HPDE6-E6E7 (cell line): ENCODE data around the gene PCDHGB3.
"Not testable (repeated sequence)": the region's sequence is repeated elsewhere in the genome, so short reads cannot be mapped to it uniquely, and the experiment has no call there.

ENCODE experiments used
- DNase-seq: peaks from one replicate; pipeline ENCODE4 v3.0.0; 2011; ENCODE audit warnings: missing footprints; ENCODE audit errors: extremely low spot score

PCDHGB3 gene

GRCh38 chr5:141369994-141370848 lies at the start of gene PCDHGB3:
Gene PCDHGB3, plus strand, starts transcription at chr5:141370242. Its CDS starts 153 bp downstream, at chr5:141370395.
- no peak for DNase-seq

GRCh38 chr5:141322261-141322660 lies 47.8 kb upstream of the PCDHGB3 start:
- no peak for DNase-seq

DNA sequence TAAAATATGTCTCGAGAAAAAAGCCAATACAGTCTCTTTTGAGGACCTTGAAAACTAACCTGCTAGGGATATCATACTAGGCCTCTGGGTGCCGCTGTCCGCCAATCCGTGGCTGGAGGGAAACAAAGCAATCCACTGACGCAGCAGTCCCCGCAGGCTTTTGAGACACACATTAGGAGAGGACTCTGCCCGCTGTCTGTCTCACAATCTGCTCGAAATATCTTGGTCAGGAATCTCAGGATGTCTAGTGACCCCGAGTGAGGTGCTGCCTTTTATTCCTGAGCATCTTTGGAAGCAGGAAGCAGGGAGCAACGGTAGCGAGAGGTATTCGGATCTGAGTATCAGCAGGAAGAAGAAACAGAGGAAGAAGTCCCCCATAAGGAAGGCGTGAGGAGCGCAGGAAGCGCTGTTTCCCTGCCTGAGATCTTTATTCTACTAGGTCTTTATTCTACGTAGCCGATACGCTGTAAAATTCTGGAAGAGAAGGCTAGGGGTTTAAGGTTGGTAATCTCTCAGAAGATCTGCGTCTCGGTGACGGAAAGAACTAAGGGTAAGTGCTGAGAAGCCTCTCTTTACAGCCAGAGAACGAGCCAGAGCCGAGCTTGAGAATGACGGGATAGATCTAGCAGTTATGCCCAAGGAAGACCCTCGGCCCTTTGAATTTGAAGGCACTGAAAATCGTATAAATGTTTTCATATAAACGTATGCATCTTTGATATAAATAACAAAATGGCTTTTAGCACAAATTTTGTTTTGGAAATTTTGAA lies 43.8 kb upstream of the PCDHGB3 start:
- no peak for DNase-seq

- no peak for DNase-seq
Measured at GRCh38 chr5:141328231-141328630, 41.8 kb upstream of the PCDHGB3 start.

DNA sequence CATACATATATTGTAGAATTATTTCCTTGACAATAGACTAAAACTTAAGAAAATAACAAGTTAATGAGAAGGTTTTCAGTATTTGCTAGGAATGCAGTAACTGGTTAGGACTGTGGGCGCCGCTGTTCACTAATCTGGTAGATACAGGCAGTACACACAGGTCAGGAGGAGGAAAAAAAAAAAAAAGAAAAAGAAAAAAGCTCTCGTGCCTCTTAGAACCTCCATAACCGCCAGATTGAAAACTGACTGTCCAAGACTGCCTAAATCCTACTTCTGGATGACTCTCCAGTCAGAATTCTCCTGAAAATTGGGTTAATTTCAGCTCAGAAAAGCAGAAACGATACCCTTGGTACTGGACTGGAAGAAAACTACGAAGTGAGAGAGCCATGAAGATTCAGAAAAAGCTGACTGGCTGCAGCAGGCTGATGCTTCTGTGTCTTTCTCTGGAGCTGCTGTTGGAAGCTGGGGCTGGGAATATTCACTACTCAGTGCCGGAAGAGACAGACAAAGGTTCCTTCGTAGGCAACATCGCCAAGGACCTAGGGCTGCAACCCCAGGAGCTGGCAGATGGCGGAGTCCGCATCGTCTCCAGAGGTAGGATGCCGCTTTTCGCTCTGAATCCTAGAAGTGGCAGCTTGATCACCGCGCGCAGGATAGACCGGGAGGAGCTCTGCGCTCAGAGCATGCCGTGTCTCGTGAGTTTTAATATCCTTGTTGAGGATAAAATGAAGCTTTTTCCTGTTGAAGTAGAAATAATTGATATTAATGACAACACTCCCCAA lies 39.6 kb upstream of the PCDHGB3 start, which contains the start of gene PCDHGA1:
TSS of gene PCDHGA1 (plus strand) at position 216 of the 782 bp plus-strand sequence.
- DNase-seq: no peak

DNA sequence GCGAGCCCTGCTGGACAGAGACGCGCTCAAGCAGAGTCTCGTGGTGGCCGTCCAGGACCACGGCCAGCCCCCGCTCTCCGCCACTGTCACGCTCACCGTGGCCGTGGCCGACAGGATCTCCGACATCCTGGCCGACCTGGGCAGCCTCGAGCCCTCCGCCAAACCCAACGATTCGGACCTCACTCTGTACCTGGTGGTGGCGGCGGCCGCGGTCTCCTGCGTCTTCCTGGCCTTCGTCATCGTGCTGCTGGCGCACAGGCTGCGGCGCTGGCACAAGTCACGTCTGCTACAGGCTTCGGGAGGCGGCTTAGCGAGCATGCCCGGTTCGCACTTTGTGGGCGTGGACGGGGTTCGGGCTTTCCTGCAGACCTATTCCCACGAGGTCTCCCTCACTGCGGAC lies 37.5 kb upstream of the PCDHGB3 start:
- DNase-seq: not testable (repeated sequence)

DNA sequence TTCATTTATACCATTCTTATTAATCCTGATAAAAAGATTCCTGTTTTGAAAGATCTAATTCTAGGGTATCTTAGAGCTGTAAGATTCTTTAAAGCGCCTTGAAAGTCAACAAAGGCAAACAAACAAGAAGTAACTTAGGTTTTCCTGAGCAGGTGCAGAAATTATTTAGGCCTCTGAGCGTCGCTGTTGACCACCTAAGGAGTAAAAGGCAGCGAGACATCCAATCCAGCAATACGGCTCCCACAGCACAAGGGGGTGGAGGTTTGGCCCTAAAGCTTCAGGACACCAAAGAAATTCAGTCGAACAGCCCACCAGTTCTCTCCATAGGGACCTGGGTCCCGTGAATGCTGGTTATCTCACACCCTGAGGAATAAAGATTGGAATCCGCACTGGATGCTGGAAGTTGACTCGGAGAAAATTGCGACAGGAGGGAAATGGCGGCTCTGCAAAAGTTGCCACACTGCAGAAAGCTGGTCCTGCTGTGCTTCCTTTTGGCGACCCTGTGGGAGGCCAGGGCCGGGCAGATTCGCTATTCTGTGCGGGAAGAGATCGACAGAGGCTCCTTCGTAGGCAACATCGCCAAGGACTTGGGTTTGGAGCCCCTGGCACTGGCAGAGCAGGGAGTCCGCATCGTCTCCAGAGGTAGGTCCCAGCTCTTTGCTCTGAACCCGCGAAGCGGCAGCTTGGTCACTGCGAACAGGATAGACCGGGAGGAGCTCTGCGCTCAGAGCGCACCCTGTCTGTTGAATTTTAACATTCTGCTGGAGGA lies 31.3 kb upstream of the PCDHGB3 start, which contains the start of gene PCDHGA2:
TSS of gene PCDHGA2 (plus strand) at position 223 of the 769 bp plus-strand sequence.
- no peak for DNase-seq

GRCh38 chr5:141340781-141341354 lies 29.2 kb upstream of the PCDHGB3 start:
- not testable (repeated sequence) for DNase-seq

- DNase-seq: no peak
Measured at GRCh38 chr5:141342773-141343172, 27.3 kb upstream of the PCDHGB3 start.

- no peak for DNase-seq
Measured at GRCh38 chr5:141343242-141343952, 26.6 kb upstream of the PCDHGB3 start, which contains the start of gene PCDHGA3. Gene PCDHGA3, plus strand, starts transcription at chr5:141343829. Its CDS starts 205 bp downstream, at chr5:141344034.

GRCh38 chr5:141343953-141344463 lies 26.0 kb upstream of the PCDHGB3 start:
- DNase-seq: no peak

GRCh38 chr5:141345327-141345726 lies 24.7 kb upstream of the PCDHGB3 start:
- DNase-seq: no peak

GRCh38 chr5:141346017-141346416 lies 24.0 kb upstream of the PCDHGB3 start:
- not testable (repeated sequence) for DNase-seq

DNA sequence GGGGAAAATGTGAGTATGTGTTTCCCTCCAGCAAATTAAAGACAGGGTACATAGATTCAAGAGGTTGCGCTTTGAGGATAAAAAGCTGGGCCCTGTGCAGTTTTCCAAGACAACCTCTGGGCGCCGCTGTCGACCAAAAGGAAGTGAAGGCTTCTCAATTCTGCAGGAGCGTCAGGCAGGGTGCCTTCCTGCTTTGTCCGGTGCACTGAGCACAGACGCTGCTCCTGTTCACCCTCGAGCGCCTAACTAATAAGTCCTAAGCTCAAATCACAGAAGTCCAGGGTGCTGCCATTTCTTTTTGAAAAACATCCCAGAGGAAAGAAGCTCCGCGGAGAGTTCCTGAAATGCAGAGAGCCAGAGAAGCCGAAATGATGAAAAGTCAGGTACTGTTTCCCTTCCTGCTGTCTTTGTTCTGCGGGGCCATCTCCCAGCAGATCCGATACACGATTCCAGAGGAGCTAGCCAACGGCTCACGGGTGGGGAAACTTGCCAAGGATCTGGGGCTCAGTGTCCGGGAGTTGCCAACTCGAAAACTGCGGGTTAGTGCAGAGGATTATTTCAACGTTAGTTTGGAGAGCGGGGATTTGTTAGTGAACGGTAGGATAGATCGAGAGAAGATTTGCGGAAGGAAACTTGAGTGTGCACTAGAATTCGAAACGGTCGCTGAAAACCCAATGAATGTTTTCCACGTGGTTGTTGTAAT lies 20.0 kb upstream of the PCDHGB3 start, which contains the start of gene PCDHGB1:
TSS of gene PCDHGB1 (plus strand) at position 183 of the 703 bp plus-strand sequence. CDS start at position 345, 162 bp downstream.
- DNase-seq: no peak

DNA sequence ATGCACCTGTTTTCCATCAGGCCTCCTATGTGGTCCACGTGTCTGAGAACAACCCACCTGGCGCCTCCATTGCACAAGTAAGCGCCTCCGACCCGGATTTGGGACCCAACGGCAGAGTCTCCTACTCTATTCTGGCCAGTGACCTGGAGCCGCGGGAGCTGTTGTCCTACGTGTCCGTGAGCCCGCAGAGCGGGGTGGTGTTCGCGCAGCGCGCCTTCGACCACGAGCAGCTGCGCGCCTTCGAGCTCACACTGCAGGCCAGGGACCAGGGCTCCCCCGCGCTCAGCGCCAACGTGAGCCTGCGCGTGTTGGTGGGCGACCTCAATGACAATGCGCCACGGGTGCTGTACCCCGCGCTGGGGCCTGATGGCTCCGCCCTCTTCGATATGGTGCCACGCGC lies 18.5 kb upstream of the PCDHGB3 start:
- no peak for DNase-seq

GRCh38 chr5:141354900-141355469 lies 15.1 kb upstream of the PCDHGB3 start, which contains the start of gene PCDHGA4:
Gene PCDHGA4, plus strand, starts transcription at chr5:141355021. Its CDS starts 87 bp downstream, at chr5:141355108.
- DNase-seq: no peak

DNA sequence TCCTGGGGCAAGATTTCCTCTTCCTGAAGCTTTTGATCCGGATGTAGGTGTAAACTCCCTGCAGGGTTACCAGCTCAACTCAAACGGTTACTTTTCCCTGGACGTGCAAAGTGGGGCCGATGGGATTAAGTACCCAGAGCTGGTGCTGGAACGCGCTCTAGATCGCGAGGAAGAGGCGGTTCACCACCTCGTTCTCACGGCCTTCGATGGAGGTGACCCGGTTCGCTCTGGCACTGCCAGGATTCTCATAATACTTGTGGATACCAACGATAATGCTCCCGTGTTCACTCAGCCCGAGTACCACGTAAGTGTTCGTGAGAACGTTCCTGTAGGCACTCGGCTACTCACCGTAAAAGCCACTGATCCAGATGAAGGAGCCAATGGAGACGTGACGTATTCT lies 14.4 kb upstream of the PCDHGB3 start:
- DNase-seq: no peak

DNA sequence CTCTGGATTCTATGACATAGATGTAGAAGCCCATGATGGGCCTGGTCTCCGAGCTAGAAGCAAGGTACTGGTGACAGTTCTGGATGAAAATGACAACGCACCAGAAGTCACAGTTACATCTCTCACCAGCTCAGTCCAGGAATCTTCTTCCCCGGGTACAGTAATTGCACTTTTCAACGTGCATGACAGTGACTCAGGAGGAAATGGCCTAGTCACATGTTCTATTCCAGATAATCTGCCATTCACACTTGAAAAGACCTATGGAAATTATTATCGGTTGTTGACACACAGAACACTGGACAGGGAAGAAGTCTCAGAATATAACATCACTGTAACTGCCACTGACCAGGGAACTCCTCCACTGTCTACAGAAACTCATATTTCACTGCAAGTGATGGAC lies 13.9 kb upstream of the PCDHGB3 start:
- no peak for DNase-seq
